HEK293 (cell line): Measurements from ENCODE around the gene DPF3.

Experiments
- CTCF ChIA-PET: fragments of 350-600 bp; formaldehyde crosslinking; extraction: SDS; loops from one replicate; lab custom pipeline; 2021; ENCODE audit warnings: antibody characterized with exemption; lab: Yijun Ruan, JAX
- POLR2A ChIA-PET: fragments of 300-600 bp; formaldehyde crosslinking; extraction: SDS; loops from one replicate; lab custom pipeline; 2020; ENCODE audit warnings: antibody characterized with exemption, inconsistent platforms; lab: Yijun Ruan, JAX
- H3K27ac ChIP-seq: fragments of 200-500 bp; sonication (Bioruptor generic); 2 replicates; pipeline ENCODE4 v1.5.1; 2014; ENCODE audit warnings: low read depth, low read length, control low read depth, inconsistent platforms; ENCODE audit errors: extremely low read depth
- H3K36me3 ChIP-seq, 2 experiments: fragments of 200-500 bp in 1 of 2; sonication (Bioruptor generic) in 1 of 2; 1 replicate in 1 of 2; 2 replicates in 1 of 2; pipeline ENCODE4 v1.5.1; 2014 to 2017; ENCODE audit warnings: inconsistent platforms in 2 of 2, low read length in 2 of 2; ENCODE audit not compliant: control insufficient read depth in 2 of 2, insufficient read depth in 1 of 2
- H3K4me1 ChIP-seq: fragments of 200-500 bp; sonication (Bioruptor generic); 2 replicates; pipeline ENCODE4 v1.5.1; 2014; ENCODE audit warnings: mild to moderate bottlenecking, low read length, inconsistent platforms; ENCODE audit not compliant: control insufficient read depth, insufficient read depth
- H3K4me3 ChIP-seq: 2 replicates; pipeline ENCODE4 v1.5.1; 2011; ENCODE audit warnings: low read depth, mild to moderate bottlenecking, control low read depth, low read length, moderate library complexity
- H3K9me3 ChIP-seq: fragments of 200-500 bp; sonication (Bioruptor generic); 2 replicates; pipeline ENCODE4 v1.5.1; 2014; ENCODE audit warnings: low read depth, low read length, inconsistent platforms; ENCODE audit not compliant: control insufficient read depth, insufficient read depth
- BCL11B ChIP-seq: fragments of 450-650 bp; formaldehyde crosslinking; IDR thresholded peaks from 2 replicates; pipeline ENCODE4 v1.5.1; 2016; ENCODE audit warnings: low read depth, missing biosample characterization, missing genetic modification characterization
- FEZF1 ChIP-seq: fragments of 450-650 bp; formaldehyde crosslinking; IDR thresholded peaks from 2 replicates; pipeline ENCODE4 v1.5.1; 2016; ENCODE audit warnings: missing biosample characterization, missing genetic modification characterization
- KLF1 ChIP-seq: fragments of 450-650 bp; formaldehyde crosslinking; IDR thresholded peaks from 2 replicates; pipeline ENCODE4 v1.5.1; 2016; ENCODE audit warnings: missing biosample characterization, missing genetic modification characterization
- SETDB1 ChIP-seq: IDR thresholded peaks from one replicate; pipeline ENCODE4 v1.6.1; 2017; ENCODE audit warnings: mild to moderate bottlenecking, low read length, moderate library complexity, mixed read lengths; ENCODE audit not compliant: insufficient read length
- ZBTB17 ChIP-seq: fragments of 450-650 bp; formaldehyde crosslinking; IDR thresholded peaks from 2 replicates; pipeline ENCODE4 v1.5.1; 2016; ENCODE audit warnings: missing biosample characterization, missing genetic modification characterization
- ZFP69B ChIP-seq: fragments of 450-650 bp; formaldehyde crosslinking; IDR thresholded peaks from 2 replicates; pipeline ENCODE4 v1.5.1; 2016; ENCODE audit warnings: missing biosample characterization, missing genetic modification characterization
- ZNF138 ChIP-seq: fragments of 450-650 bp; formaldehyde crosslinking; IDR thresholded peaks from 2 replicates; pipeline ENCODE4 v1.5.1; 2016; ENCODE audit warnings: missing biosample characterization, missing genetic modification characterization, borderline replicate concordance
- ZNF174 ChIP-seq: fragments of 450-650 bp; formaldehyde crosslinking; IDR thresholded peaks from 2 replicates; pipeline ENCODE4 v1.5.0; 2017; ENCODE audit warnings: missing biosample characterization, mild to moderate bottlenecking, missing genetic modification characterization
- ZNF19 ChIP-seq: fragments of 450-650 bp; formaldehyde crosslinking; IDR thresholded peaks from 2 replicates; pipeline ENCODE4; 2016; ENCODE audit warnings: missing biosample characterization, missing genetic modification characterization, low read depth
- ZNF211 ChIP-seq: fragments of 450-650 bp; formaldehyde crosslinking; IDR thresholded peaks from 2 replicates; pipeline ENCODE4 v1.5.1; 2016; ENCODE audit warnings: low read depth, missing biosample characterization, missing genetic modification characterization
- ZNF239 ChIP-seq: fragments of 450-650 bp; formaldehyde crosslinking; IDR thresholded peaks from 2 replicates; pipeline ENCODE4 v1.5.1; 2016; ENCODE audit warnings: missing biosample characterization, missing genetic modification characterization
- ZNF530 ChIP-seq: fragments of 450-650 bp; formaldehyde crosslinking; IDR thresholded peaks from 2 replicates; pipeline ENCODE4 v1.5.1; 2016; ENCODE audit warnings: low read depth, missing biosample characterization, missing genetic modification characterization
- ZNF560 ChIP-seq: fragments of 450-650 bp; formaldehyde crosslinking; IDR thresholded peaks from 2 replicates; pipeline ENCODE4 v1.5.1; 2017; ENCODE audit warnings: missing biosample characterization, missing genetic modification characterization, borderline replicate concordance
- ZNF777 ChIP-seq: fragments of 450-650 bp; formaldehyde crosslinking; IDR thresholded peaks from 2 replicates; pipeline ENCODE4 v1.5.1; 2017; ENCODE audit warnings: missing biosample characterization, missing genetic modification characterization, borderline replicate concordance
- ZNF830 ChIP-seq: fragments of 450-650 bp; IDR thresholded peaks from 2 replicates; pipeline ENCODE4 v1.5.0; 2018; ENCODE audit warnings: missing biosample characterization, missing genetic modification characterization, low read depth, mild to moderate bottlenecking, moderate library complexity
- ZSCAN30 ChIP-seq: fragments of 450-650 bp; IDR thresholded peaks from 2 replicates; pipeline ENCODE4 v1.5.1; 2018; ENCODE audit warnings: missing biosample characterization, mild to moderate bottlenecking, missing genetic modification characterization, moderate library complexity
- TF ChIP-seq, protein P1 (sequence below): fragments of 450-650 bp; formaldehyde crosslinking; IDR thresholded peaks from 2 replicates; pipeline ENCODE4 v1.5.1; 2016; ENCODE audit warnings: missing biosample characterization, missing genetic modification characterization
- TF ChIP-seq, protein P2 (sequence below): fragments of 450-650 bp; formaldehyde crosslinking; IDR thresholded peaks from 2 replicates; pipeline ENCODE4 v1.5.1; 2017; ENCODE audit warnings: missing biosample characterization, missing genetic modification characterization
- TF ChIP-seq, protein P3 (sequence below): fragments of 450-650 bp; formaldehyde crosslinking; IDR thresholded peaks from 2 replicates; pipeline ENCODE4 v1.5.1; 2016; ENCODE audit warnings: missing biosample characterization, missing genetic modification characterization
- TF ChIP-seq, protein P4 (sequence below): fragments of 450-650 bp; formaldehyde crosslinking; IDR thresholded peaks from 2 replicates; pipeline ENCODE4 v1.5.1; 2016; ENCODE audit warnings: missing biosample characterization, missing genetic modification characterization
- TF ChIP-seq, protein P5 (sequence below): fragments of 450-650 bp; formaldehyde crosslinking; IDR thresholded peaks from 2 replicates; pipeline ENCODE4 v1.5.1; 2016; ENCODE audit warnings: missing biosample characterization, missing genetic modification characterization

The DPF3 gene

DNA sequence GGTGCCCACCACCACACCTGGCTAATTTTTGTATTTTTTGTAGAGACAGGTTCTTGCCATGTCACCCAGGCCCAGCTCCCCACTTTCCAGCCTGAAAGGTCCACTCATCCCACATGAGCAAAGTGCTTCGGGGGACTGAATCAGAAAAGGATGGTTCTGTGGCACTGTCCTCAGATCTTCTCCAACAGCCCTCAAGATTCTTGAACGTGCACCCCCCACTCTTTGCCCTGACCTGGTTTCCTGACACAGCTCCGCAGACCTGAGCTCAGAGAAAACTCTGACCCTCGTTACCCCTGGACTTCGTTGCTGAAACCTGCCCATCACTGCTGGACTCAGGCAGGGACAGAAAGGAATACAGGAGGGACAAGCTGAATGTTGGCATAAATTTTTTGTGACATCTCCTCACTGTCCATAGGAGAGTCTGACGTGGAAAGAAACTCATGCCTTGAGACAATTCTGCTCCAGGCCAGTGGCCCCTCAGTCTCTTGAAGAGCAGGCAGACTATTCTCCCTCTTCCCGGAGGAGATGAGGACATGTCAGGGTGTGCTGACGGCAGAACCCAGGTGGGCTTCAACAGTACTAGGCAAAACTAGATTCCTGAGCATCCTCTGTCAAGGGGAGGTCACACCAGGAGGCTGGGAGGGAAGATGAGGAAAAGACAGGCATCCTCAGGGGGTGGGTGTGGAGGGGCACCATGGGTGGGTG is 149.3 kb downstream of the DPF3 start:
- ChIA-PET POLR2A (no interaction called here), CTCF (interaction anchor here (0.7 to 1.0 kb wide), 2 partner anchors 10 to 161 kb away, joined by 3 read pairs; no protein-coding TSS in a partner anchor)
- H3K4me1 ChIP-seq = no peaks in the 10 kb centered on the region
- no peak overlapping the region for H3K4me3 ChIP-seq
- TF ChIP-seq ZFP69B (tag by site-specific recombination) (no peak), ZBTB17 (tag by site-specific recombination) (no peak), ZNF530 (tag by site-specific recombination) (no peak), FEZF1 (tag by site-specific recombination) (no peak), ZNF777 (no peak), ZNF239 (tag by site-specific recombination) (no peak)
- TF ChIP-seq, protein P1, sequence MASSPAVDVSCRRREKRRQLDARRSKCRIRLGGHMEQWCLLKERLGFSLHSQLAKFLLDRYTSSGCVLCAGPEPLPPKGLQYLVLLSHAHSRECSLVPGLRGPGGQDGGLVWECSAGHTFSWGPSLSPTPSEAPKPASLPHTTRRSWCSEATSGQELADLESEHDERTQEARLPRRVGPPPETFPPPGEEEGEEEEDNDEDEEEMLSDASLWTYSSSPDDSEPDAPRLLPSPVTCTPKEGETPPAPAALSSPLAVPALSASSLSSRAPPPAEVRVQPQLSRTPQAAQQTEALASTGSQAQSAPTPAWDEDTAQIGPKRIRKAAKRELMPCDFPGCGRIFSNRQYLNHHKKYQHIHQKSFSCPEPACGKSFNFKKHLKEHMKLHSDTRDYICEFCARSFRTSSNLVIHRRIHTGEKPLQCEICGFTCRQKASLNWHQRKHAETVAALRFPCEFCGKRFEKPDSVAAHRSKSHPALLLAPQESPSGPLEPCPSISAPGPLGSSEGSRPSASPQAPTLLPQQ (tag by site-specific recombination) = no peak
- TF ChIP-seq, protein P2, sequence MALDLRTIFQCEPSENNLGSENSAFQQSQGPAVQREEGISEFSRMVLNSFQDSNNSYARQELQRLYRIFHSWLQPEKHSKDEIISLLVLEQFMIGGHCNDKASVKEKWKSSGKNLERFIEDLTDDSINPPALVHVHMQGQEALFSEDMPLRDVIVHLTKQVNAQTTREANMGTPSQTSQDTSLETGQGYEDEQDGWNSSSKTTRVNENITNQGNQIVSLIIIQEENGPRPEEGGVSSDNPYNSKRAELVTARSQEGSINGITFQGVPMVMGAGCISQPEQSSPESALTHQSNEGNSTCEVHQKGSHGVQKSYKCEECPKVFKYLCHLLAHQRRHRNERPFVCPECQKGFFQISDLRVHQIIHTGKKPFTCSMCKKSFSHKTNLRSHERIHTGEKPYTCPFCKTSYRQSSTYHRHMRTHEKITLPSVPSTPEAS = no peak
- no peaks in the 10 kb centered on the region for H3K36me3 ChIP-seq
- H3K27ac ChIP-seq = no peak overlapping the region
- H3K9me3 ChIP-seq = no peaks in the 10 kb centered on the region

DNA sequence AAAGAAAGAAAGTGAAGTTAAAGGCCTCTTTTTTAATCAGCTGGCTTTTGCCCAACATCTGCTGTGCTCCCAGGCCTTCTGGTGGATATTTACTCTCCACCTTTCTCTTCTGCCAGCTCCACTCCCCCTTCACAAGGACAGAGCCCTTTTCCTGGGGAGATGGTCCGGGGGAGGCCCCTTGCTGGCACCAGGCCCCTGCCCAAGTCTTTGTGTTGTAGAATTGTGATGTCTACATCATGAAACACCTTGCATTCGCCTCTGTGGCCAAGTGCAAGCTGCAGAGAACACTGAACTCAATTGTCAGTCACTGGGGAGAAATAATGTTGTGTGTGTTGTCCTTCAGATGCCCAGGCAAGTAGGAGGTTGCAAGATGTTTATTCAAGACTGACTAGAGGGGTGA is 150.3 kb downstream of the DPF3 start:
- Histone ChIP-seq H3K27ac (no peak overlapping the region), H3K36me3 (no peaks in the 10 kb centered on the region), H3K4me3 (no peak overlapping the region)
- TF ChIP-seq BCL11B (tag by site-specific recombination) (no peak), ZNF560 (tag by site-specific recombination) (no peak), SETDB1 (no peak), KLF1 (tag by site-specific recombination) (no peak), ZNF211 (no peak), ZFP69B (tag by site-specific recombination) (no peak), ZNF19 (tag by site-specific recombination) (no peak), ZNF174 (tag by site-specific recombination) (no peak), ZNF830 (tag by site-specific recombination) (no peak), ZSCAN30 (tag by site-specific recombination) (no peak), ZNF239 (tag by site-specific recombination) (no peak), ZNF138 (tag by site-specific recombination) (no peak)
- TF ChIP-seq, protein P3, sequence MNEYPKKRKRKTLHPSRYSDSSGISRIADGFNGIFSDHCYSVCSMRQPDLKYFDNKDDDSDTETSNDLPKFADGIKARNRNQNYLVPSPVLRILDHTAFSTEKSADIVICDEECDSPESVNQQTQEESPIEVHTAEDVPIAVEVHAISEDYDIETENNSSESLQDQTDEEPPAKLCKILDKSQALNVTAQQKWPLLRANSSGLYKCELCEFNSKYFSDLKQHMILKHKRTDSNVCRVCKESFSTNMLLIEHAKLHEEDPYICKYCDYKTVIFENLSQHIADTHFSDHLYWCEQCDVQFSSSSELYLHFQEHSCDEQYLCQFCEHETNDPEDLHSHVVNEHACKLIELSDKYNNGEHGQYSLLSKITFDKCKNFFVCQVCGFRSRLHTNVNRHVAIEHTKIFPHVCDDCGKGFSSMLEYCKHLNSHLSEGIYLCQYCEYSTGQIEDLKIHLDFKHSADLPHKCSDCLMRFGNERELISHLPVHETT (tag by site-specific recombination) = no peak
- TF ChIP-seq, protein P4, sequence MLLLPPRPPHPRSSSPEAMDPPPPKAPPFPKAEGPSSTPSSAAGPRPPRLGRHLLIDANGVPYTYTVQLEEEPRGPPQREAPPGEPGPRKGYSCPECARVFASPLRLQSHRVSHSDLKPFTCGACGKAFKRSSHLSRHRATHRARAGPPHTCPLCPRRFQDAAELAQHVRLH = no peak
- TF ChIP-seq, protein P5, sequence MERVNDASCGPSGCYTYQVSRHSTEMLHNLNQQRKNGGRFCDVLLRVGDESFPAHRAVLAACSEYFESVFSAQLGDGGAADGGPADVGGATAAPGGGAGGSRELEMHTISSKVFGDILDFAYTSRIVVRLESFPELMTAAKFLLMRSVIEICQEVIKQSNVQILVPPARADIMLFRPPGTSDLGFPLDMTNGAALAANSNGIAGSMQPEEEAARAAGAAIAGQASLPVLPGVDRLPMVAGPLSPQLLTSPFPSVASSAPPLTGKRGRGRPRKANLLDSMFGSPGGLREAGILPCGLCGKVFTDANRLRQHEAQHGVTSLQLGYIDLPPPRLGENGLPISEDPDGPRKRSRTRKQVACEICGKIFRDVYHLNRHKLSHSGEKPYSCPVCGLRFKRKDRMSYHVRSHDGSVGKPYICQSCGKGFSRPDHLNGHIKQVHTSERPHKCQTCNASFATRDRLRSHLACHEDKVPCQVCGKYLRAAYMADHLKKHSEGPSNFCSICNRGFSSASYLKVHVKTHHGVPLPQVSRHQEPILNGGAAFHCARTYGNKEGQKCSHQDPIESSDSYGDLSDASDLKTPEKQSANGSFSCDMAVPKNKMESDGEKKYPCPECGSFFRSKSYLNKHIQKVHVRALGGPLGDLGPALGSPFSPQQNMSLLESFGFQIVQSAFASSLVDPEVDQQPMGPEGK (tag by site-specific recombination) = no peak
- TF ChIP-seq, all 188 proteins: peak for 0
- ChIA-PET POLR2A (no interaction called here), CTCF (interaction anchor here (0.7 to 1.0 kb wide), 3 partner anchors 9 to 161 kb away, joined by 3 read pairs; no protein-coding TSS in a partner anchor)
- Histone ChIP-seq H3K4me1 (no peaks in the 10 kb centered on the region), H3K9me3 (no peaks in the 10 kb centered on the region)
